Sciatic nerve (tissue), 2 donors: ENCODE results near the gene ZNF143. TPM values are rescaled to one million over a fixed set of nuclear protein-coding genes. Genes with fewer than 3 reads are reported as not detected.
"Not testable (repeated sequence)": the region's sequence is repeated elsewhere in the genome, so short reads cannot be mapped to it uniquely, and the experiment has no call there.

Experiments
- ATAC-seq: fragments of 200-7000 bp; cut with Tn5 transposase; one replicate; pipeline ENCODE4 v1.9.1; 2020; ENCODE audit warnings: mild to moderate bottlenecking, moderate library complexity
- DNase-seq: peaks from one replicate; pipeline ENCODE4 v3.0.0-alpha.2; 2020; ENCODE audit warnings: low spot score
- intact Hi-C: fragments of 100-400 bp; cut with DNase I; formaldehyde crosslinking; loops from one replicate; pipeline ENCODE4 v1.14.2; 2022
- total RNA-seq: library from RNA; stranded (reverse); fragmentation: NEBNext Ultra II Directional; extraction: Animal tissue kit (Norgen Biotek cat#: 25700); gene quantifications from one replicate; pipeline ENCODE4 v1.2.1, GENCODE V29; 2021
- donor health status: DM: no; HTN: no; CAD: no.
- donor health status: DM: no; HTN: no; CAD: no.

ZNF143 gene
- 42.8 TPM for total RNA-seq

DNA sequence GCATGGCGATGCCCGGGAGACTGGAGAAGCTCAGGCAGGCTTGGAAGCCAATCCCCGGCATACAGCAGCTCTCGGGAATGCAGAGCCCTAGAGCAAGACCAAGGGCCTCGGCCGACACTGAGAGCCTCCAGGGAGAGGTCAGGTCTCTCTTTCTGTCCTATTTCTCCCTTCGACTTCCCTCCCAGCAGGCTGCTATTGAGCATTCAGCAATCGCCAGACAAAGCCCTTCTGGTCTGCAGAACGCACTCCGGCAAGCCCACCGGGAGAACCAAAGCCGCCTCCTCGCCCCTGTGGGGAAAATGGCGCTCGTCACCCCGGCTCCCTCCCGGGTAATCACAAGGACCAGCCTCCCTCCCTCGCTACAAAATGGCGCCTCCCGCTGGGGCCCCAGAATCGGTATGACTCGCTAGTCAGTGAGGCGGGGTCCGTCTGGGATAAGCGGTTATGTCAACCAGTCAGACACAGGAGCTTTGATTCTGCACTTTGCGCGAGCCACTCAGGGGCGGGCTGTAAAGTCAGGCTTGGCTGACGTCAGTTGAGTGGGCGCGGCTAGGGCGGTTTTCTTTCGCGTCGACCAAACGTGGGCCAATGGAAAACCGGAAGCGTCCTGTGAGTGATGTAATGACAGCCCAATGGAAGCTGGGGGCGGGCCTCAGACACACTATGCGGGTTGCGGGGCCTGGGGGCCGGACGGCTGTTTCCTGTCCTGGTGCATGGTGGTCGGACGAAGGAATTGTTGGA lies at the start of gene ZNF143:
TSS of gene ZNF143 (plus strand) at position 691 of the 741 bp plus-strand sequence. CDS start 10,297 bp downstream, outside the sequence.
- intact Hi-C loops: no loop called here
- peak; percentile 99 for ATAC-seq
- DNase-seq: peak; percentile 100

DNA sequence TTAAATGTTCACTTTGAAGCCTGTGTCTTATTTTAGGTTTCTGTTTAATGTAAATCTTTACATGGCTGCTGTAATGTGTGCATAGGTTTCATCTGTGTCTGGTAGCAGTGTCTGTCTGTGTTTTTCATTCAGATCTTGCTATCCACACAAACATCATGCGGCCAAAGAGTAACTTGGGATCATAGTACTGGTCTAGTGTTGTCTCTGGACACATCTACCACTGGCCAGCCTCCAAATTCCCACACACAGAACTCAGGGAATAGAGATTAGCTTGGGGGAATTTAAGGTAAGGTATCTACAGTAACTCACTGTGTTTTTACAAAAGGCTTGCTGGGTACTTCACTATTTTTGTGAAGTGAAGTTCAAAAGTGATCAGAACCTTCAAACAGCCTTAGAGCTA lies 32.1 kb upstream of the ZNF143 start:
- DNase-seq (no peak), ATAC-seq (no peak)
- intact Hi-C loops: no loop called here

DNA sequence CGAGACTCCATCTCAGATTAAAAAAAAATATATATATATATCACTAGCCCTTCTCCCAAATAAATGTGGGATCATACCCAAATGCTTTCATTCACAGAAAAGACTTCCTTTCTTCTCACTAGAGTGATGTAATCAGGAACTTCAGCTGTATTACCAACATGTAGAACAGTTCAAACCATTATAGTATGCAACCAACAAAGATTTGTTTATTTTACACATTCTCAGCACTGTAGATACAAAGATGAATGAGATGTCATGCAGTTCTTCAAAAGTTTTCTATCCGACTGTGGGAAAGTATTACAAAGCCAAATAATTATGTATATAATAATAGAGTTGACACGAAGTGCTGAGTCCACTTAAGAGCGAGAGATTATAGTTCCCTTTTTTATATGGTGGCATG lies 22.2 kb upstream of the ZNF143 start:
- intact Hi-C loops: no loop called here

DNA sequence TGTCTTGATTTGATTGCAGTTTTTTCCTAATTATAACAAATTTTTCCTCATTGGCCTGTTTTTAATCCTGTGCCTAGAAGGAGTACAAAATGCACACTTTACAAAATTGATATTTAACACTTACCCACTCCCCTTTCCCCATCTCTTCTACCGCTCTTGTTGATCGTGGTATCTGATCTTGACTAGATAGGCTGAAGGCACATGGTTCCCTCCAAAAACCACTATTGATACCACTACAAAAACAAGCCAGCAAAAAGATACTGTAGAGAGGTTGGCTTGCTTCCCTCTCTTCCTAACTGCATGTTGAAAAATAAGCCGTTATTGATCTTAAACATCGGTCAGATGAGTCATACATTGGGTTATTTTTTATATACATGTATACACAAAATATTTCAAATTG lies 14.6 kb upstream of the ZNF143 start:
- intact Hi-C loops: no loop called here
- ATAC-seq: no peak
- DNase-seq: no peak

More for the DNA sequence above, 22.2 kb upstream of the ZNF143 start:
- DNase-seq (no peak), ATAC-seq (no peak)

DNA sequence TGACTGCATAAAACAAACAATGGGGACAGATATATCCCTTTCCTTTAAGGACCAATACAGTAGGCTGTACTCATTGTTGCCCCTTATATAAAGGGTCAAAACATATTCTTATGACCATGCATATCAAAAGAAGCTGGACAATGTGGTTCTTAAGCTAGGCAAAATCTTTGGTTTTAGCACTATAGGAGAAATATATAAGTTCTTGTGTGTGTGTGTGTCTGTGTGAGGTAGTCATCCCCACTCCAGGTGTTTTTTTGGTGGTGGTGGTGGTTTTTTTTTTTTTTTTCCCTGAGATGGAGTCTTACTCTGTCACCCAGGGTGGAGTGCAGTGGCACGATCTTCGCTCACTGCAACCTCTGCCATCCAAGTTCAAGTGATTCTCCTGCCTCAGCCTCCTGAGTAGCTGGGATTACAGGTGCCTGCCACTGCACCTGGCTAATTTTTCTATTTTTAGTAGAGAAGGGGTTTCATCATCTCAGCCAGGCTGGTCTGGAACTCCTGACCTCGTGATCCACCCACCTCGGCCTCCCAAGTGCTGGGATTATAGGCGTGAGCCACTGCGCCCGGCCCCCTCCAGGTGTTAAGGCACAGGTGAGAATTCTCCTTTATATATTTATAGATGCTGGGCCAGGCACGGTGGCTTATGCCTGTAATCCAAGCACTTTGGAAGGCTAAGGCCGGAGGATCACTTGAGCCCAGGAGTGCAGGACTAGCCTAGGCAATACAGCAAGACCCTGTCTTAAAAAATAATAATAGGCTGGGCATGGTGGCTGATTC lies 12.0 kb upstream of the ZNF143 start:
- DNase-seq (no peak), ATAC-seq (no peak)

DNA sequence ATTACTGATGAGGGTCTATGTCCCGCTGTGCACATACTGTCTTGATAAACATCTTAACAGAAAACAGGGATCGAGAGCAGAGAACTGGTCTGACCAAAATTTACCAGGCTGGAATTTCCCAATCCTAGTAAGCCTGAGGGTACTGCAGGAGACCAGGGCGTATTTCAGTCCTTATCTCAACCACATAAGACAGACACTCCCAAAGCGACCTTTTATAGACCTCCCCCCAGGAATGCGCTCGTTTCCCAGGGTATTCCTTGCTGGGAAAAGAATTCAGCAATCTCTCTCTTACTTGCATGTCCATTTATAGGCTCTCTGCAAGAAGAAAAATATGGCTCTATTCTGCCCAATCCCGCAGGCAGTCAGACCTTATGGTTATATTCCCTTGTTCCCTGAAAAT lies 8.8 kb upstream of the ZNF143 start:
- ATAC-seq, DNase-seq, intact Hi-C loops: not testable (repeated sequence)

More for the DNA sequence above, 12.0 kb upstream of the ZNF143 start:
- intact Hi-C loops: no loop called here

DNA sequence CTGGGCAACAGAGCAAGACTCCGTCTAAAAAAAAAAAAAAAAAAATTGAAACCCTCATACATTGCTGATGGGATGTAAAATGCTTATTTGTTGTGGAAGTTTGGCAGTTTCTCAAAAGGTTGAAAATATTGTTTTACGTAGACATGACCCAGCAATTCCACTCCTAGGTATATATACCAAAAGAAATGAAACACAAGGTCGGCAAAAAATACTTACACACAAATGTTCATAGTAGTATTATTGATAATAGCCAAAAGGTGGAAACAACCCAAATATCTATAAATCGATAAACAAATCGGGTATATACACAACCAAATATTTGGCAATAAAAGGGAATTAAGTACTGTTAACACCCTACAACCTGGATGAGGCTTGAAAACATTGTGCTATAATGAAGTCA lies 5.1 kb upstream of the ZNF143 start:
- ATAC-seq: no peak
- no peak for DNase-seq
- intact Hi-C loops: no loop called here

DNA sequence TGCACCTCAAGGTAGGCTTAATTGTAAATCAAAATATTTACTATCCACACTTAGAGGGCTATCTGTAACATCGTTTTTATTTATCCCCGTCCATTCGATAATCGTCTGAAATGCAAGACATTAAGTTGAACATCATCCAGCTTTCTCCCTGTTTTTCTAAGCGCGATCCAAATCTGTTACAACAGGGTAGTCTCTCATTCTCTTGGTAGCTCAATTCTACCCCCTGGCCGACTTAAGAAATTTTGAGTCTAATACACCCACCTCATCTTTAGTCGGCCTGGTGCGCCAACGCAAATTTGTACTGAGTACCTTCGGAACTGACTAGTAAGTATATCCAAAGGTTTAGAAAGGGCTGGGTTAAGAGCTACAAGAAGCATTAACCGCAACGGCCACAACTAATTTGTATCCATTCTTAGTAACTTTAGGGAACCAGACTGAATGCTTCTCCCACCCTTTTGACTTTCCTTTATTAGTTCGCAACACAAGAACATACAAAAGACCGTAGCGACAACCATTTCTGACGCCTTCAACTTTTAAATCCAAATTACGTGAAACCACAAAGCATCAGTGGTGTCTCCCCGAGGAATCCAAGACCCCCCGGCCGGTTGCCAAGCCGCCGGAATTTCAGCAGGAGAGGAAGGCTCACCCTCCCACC lies 1.0 kb upstream of the ZNF143 start:
- intact Hi-C loops: no loop called here

DNA sequence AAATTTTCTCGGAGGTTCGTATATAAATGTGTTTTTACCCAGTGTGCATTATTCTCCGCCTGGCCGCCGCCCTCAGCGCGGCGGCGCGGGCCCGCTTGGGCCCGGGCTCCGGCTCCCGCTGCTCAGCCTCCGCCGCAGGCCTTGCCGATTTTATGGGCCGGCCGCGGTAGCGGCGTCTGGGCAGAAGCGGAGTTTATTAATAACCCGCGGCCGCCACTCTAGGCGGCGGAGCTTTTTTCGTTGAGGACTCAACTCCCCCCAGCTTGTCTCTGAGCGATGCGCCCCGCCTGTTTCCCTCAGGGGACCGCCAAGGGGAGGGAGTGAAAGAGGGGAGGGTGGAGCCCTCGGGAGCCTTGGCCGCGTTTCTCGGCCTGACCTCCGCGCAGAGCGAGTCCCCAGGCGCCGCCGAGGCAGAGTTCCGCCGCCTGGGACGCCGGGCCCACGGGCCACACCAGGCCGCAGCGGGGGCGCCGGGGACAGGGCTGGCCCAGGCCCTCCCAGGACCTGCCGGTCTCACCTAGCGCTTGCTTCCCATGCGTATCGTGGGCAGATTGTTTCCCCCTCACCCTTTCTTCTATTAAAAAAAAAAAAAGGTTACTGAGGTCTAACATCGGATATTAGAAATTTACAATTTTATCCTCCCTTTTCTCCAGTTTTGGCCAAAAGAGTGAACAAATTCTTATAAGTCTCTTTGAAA lies 399 bp downstream of the ZNF143 start:
- ATAC-seq: peak; percentile 59
- intact Hi-C loops: no loop called here
- peak; percentile 93 for DNase-seq

More for the DNA sequence above, 1.0 kb upstream of the ZNF143 start:
- DNase-seq: peak; percentile 67
- no peak for ATAC-seq

DNA sequence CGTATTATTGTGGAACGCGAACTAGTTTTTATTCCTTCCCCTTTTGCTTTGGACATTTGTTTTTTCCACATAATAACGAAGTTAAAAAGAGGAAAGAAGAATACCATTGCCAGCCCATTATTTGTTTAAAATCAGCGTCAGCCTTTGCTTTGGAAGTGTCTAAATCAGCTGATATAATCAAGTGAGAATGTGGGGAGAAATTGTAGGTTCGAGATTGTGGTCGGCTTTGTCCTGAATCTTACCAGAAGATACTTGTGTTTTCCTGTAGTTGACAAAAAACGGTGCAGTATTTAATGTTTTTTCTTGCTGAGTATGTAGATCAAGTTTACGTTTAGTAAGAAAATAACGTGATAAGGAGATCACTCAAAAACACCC lies 935 bp downstream of the ZNF143 start:
- DNase-seq: no peak
- no peak for ATAC-seq
- intact Hi-C loops: no loop called here

DNA sequence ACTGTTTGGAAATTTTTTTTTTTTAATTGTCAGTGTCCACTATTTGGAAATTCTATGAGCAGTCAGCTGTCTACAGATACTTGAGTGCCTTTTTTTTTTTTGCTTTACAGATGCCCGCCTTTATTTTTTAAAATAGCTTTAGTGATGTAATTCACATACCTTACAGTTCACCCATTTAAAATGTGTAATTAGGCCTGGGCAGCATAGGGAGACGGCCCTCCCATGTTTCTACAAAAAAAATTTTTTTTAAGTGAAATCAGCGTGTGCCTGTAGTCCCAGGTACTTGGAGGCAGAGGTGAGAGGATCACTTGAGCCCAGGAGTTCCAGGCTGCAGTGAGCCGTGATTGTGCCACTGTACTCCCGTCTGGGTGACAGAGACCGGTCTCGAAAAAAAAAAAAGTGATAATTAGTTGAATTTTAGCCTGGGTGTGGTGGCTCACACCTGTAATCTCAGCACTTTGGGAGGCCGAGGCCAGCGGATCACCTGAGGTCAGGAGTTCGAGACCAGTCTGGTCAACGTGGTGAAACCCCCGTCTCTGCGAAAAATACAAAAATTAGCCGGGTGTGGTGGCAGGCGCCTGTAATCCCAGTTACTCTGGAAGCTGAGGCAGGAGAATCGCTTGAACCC lies 1.5 kb downstream of the ZNF143 start:
- no peak for ATAC-seq
- no peak for DNase-seq
- intact Hi-C loops: no loop called here

DNA sequence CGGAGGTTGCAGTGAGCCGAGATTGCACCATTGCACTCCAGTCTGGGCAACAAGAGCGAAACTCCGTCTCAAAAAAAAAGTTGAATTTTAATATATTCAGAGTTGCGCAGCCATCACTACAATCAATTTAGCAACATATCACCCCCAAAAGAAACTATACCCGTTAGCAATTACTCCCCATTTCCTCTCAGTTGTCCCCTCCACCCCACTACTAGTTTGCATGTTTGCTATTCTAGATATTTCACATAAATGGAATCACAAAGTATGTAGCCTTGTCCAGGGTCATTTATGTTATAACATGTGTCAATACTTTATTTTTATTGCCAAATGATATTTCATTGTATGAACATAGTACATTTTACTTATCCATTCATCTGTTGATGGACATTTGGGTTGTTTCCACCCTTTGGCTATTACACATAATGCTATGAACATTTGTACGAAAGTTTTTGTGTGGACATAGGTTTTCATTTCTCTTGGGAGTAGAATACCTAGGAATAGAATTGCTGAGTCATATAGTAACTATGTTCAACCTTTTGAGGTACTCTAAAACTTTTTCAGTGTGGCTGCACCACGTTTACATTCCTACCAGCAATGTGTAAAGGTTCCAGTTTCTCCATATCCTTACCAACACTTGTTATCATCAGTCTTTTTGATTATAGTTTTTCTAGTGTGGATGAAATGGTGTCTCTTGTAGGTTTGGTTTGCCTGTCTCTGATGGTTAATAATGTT lies 2.2 kb downstream of the ZNF143 start:
- intact Hi-C loops: no loop called here
- DNase-seq (no peak), ATAC-seq (no peak)

DNA sequence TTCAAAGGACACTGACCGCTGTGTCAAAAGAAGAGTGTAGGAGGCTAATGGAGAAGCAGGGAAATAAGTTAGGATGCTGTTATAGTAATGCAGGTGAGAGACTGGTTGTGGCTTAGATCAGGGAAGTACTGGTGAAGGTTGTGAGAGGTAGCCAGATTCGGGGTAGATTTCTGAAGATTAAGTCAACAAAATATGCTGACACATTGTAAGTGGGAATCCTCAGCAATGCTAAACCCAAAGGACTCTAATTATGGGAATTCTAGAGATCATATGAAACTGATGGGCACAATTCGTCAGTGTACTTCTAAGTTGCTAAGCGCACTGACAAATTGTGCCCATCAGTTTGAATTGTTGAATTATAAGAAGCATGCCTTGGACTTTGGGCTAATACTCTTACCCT lies 10.0 kb downstream of the ZNF143 start:
- DNase-seq: no peak
- no peak for ATAC-seq
- intact Hi-C loops: loop anchor here (10.0 kb wide), 1 partner anchor 996 kb away; no protein-coding TSS in a partner anchor

DNA sequence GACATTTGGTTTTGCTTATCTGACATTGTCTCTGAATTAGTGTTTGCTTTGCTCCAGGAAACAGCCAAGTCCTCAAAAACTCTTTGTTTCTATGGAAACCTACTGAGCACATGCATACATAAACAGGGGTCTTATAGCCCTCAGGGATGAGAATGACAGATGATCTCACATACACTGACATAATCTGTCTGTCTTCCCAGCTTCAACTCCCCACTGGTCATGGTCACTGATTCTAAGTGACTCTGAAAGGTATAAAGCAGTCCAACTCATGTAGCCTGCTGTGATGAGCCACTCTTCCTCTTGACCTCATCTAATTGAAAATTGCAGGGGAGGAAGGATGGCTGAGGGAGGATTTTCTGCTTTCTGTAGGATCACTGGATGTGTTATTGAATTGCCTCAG lies 12.6 kb downstream of the ZNF143 start:
- DNase-seq: no peak
- no peak for ATAC-seq
- intact Hi-C loops: loop anchor here (10.0 kb wide), 1 partner anchor 999 kb away; no protein-coding TSS in a partner anchor

DNA sequence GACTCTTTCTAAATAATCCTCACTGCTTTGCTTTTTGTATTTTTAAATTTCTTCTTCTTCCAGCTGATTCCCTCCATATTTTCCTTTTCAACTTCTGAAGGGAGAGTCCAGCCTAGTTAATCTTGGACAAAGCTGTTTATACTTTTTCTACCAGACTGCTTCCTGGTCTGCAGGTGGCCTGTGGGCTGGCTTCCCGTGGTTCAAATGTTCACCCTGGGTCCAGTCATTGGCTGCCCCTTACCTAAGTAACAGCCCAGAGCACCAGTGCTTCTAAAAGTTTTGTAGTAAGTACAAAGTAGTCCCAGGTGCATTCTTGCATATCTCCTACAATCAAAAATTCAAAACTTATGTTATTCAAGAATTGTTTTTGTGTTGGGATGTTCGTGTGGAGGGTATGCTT lies 19.1 kb downstream of the ZNF143 start:
- ATAC-seq (no peak), DNase-seq (no peak)
- intact Hi-C loops: loop anchor here (10.0 kb wide), 1 partner anchor 1005 kb away; no protein-coding TSS in a partner anchor

DNA sequence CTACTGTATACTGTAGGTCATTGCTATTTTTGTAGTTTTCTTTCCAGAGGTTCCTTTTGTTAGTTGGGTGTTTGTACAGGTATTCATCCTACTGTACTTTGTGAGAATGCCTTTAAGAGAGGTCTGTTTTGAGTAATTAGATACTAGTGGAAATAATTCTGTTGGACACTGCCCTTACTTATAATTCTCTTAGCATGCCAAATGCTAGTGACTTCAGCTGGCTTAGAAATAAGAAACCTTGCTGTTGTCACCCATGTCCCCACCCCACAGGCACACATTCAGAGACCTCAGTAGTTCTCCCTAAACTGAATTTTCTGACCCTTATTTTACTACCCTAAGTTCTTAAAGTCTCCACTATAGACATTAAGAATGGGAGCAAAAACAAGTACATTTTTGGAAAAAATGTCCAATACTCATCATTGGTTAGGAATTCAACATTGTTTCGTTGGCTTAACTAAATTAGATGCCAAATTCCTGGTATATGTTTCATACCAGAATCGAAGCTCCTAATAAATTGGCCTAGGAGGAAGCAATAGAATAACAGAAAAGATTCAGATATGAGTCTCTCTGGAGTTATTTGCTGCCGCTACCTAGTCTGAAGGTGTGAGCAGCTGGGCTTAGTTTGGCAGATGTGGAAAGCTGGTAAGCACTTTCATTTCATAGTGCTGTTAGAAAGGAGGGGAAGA lies 28.4 kb downstream of the ZNF143 start:
- intact Hi-C loops: no loop called here
- ATAC-seq (no peak), DNase-seq (no peak)

DNA sequence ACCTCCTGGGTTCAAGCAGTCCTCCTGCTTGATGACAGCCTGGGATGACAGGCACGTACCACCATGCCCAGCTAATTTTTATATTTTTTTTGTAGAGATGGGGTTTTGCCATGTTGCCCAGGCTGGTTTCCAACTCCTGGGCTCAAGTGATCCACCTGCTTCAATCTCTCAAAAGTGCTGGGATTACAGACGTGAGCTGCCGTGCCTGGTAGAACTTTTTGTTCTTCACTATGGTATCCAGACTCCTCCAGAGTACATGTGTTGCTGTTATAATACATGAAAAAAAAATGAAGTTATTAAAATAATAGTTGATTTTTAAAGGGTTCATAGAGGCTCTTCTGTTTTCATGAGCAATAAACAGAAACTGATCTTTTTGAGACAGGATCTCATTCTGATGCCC lies 29.6 kb downstream of the ZNF143 start:
- no peak for ATAC-seq
- intact Hi-C loops: no loop called here
- DNase-seq: no peak

DNA sequence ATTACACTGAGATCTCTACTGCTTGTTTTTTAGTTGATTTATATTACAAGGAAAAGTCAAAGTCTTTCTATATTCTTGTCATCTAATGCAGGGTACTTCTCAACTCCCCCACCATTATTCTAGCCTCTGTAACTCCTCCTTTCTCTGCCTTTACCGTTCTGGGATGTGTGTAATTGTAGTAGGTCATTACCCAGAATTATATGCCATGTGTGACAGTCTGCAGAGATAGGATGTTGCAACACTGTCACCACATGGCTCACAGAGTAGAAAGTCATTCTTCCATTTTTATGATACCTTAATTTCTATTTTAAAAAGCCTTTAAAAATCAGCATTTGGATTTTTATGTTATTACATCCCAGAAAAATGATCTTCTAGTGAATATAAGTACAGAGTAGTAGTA lies 32.7 kb downstream of the ZNF143 start:
- no peak for DNase-seq
- ATAC-seq: no peak
- intact Hi-C loops: no loop called here
